Activated CD4-positive, CD25-positive, alpha-beta regulatory T cell treated with anti-CD3 and anti-CD28 coated beads, Interleukin-2, amount 50 U/mL, for 72 hours (primary cell): Measurements from ENCODE around the gene SRCAP.
"Not testable (repeated sequence)": the region's sequence is repeated elsewhere in the genome, so short reads cannot be mapped to it uniquely, and the experiment has no call there.

ENCODE experiments used
- DNase-seq: peaks from one replicate; pipeline ENCODE4 v3.0.0; 2021

SRCAP gene

GRCh38 chr16:30699615-30700099 lies 686 bp downstream of the SRCAP start:
- no peak for DNase-seq

- DNase-seq, result no peak
Observed at GRCh38 chr16:30700491-30700890, 1.5 kb downstream of the SRCAP start.

GRCh38 chr16:30700971-30701370 lies 2.0 kb downstream of the SRCAP start:
- no peak for DNase-seq

GRCh38 chr16:30703071-30703470 lies 4.1 kb downstream of the SRCAP start:
- DNase-seq, result not testable (repeated sequence)

- no peak for DNase-seq
Observed at GRCh38 chr16:30703971-30704370, 5.0 kb downstream of the SRCAP start.

- no peak for DNase-seq
Observed at GRCh38 chr16:30706046-30706445, 7.1 kb downstream of the SRCAP start.

GRCh38 chr16:30710971-30711370 lies 12.0 kb downstream of the SRCAP start:
- no peak for DNase-seq

GRCh38 chr16:30711712-30712111 lies 12.7 kb downstream of the SRCAP start:
- DNase-seq, result no peak

- no peak for DNase-seq
Observed at GRCh38 chr16:30715750-30716445, 16.9 kb downstream of the SRCAP start.

GRCh38 chr16:30720086-30720485 lies 21.1 kb downstream of the SRCAP start:
- DNase-seq, result no peak

GRCh38 chr16:30720694-30721093 lies 21.7 kb downstream of the SRCAP start:
- DNase-seq, result no peak

- no peak for DNase-seq
Observed at GRCh38 chr16:30721167-30721566, 22.2 kb downstream of the SRCAP start.

GRCh38 chr16:30721606-30722005 lies 22.6 kb downstream of the SRCAP start:
- no peak for DNase-seq

- no peak for DNase-seq
Observed at GRCh38 chr16:30722443-30722842, 23.5 kb downstream of the SRCAP start.

GRCh38 chr16:30722916-30723315 lies 23.9 kb downstream of the SRCAP start:
- DNase-seq, result no peak

- no peak for DNase-seq
Observed at GRCh38 chr16:30723725-30724355, 24.9 kb downstream of the SRCAP start.

GRCh38 chr16:30724641-30725417 lies 25.9 kb downstream of the SRCAP start:
- no peak for DNase-seq

- DNase-seq, result no peak
Observed at GRCh38 chr16:30725418-30725792, 26.4 kb downstream of the SRCAP start.

GRCh38 chr16:30728321-30728720 lies 29.4 kb downstream of the SRCAP start:
- DNase-seq, result no peak

GRCh38 chr16:30728899-30729672 lies 30.1 kb downstream of the SRCAP start:
- DNase-seq, result no peak

- DNase-seq, result no peak
Observed at GRCh38 chr16:30731411-30731810, 32.4 kb downstream of the SRCAP start.

GRCh38 chr16:30736995-30737793 lies 38.2 kb downstream of the SRCAP start:
- DNase-seq, result no peak
